Adrenal gland (tissue), 5 donors: ENCODE data around the gene CCDC15.

Experiments used
- POLR2A ChIP-seq, 2 donors: fragments of 450-650 bp; IDR thresholded peaks; one replicate each; pipeline ENCODE4 v1.6.1; 2017; ENCODE audit warnings: antibody characterized with exemption in 2 of 2, mild to moderate bottlenecking in 2 of 2, moderate library complexity in 1 of 2
- TF ChIP-seq, protein P1 (sequence below), 6 experiments: fragments of 450-650 bp in 4 of 6; fragments of 200-600 bp in 2 of 6; sonication (generic) in 1 of 6; IDR thresholded peaks; 1 replicate in 5 of 6; 2 replicates in 1 of 6; pipeline versions ENCODE4 v1.5.1 to v1.8.0; 2016 to 2021; ENCODE audit warnings: antibody characterized with exemption in 6 of 6, mild to moderate bottlenecking in 2 of 6, moderate library complexity in 1 of 6
- donor health status: DM: no; HTN: no; CAD: no.

DNA sequence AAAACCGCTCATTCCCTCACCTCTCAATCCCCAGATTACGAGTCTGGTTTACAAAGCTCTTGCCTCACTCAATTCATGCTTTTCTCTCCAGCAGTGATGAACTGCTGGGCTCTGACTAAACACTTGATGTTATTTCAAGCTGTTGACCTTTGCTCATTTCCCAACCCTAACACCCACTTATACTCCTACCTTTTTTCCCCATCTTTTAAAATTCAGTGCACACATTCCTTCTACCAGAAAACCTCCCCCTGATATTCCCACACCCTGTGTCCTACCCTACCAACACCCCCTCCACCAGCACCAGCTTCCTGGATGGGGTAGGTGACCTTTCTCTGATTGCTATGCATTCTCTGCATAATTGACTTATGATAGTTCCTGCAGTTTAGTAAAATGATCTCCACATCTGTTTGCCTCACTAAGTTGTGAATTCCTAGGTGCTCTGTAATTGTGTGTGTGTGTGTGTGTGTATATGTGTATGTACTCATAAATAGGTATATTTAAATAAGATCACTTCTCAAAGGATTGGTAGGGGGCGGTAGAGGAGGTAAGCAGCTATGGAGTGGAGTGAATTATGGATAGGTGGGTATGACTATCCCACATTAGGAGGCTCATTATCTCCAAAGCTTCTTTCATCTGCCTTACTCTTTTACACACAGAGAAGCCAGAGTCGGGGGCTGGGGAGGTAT, 19.0 kb upstream of the CCDC15 start:
- TF ChIP-seq, protein P1, sequence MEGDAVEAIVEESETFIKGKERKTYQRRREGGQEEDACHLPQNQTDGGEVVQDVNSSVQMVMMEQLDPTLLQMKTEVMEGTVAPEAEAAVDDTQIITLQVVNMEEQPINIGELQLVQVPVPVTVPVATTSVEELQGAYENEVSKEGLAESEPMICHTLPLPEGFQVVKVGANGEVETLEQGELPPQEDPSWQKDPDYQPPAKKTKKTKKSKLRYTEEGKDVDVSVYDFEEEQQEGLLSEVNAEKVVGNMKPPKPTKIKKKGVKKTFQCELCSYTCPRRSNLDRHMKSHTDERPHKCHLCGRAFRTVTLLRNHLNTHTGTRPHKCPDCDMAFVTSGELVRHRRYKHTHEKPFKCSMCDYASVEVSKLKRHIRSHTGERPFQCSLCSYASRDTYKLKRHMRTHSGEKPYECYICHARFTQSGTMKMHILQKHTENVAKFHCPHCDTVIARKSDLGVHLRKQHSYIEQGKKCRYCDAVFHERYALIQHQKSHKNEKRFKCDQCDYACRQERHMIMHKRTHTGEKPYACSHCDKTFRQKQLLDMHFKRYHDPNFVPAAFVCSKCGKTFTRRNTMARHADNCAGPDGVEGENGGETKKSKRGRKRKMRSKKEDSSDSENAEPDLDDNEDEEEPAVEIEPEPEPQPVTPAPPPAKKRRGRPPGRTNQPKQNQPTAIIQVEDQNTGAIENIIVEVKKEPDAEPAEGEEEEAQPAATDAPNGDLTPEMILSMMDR (IDR thresholded peaks at IDR 0.05): no peak
- TF ChIP-seq POLR2A (IDR thresholded peaks at IDR 0.05): no peak
